PC-3 (cell line): ENCODE results near the gene LSR.

ENCODE experiments used
- CTCF ChIP-seq: fragments of 300-600 bp; sonication (generic); conservative IDR thresholded peaks from 2 replicates; pipeline ENCODE4 v1.5.1; 2017; ENCODE audit warnings: antibody characterized with exemption, low read depth, mild to moderate bottlenecking, low read length
- EZH2phosphoT487 ChIP-seq: fragments of 300-600 bp; sonication (generic); IDR thresholded peaks from 2 replicates; pipeline ENCODE4 v1.6.1; 2018; ENCODE audit warnings: mild to moderate bottlenecking, antibody characterized with exemption, low read length, borderline replicate concordance

- TF ChIP-seq CTCF = no peak
- TF ChIP-seq EZH2phosphoT487 = no peak
Measured at GRCh38 chr19:35311901-35312665, 63.3 kb downstream of the LSR start.
